ENCODE data around the gene LEPR. TPM values are rescaled to one million over a fixed set of nuclear protein-coding genes. Genes with fewer than 3 reads are reported as not detected.

Gene LEPR
- polyA plus RNA-seq, 1 experiment: 7.4 TPM

GRCh38 chr1:65422241-65423203 lies 2.1 kb downstream of the LEPR start:
- ChIA-PET CTCF (interaction anchor here (0.6 to 2.5 kb wide), 4 partner anchors 9 to 362 kb away, joined by 3 to 8 read pairs (median 4); no protein-coding TSS in a partner anchor), POLR2A (no interaction called here)
- H3K4me3 ChIP-seq (ENCODE audit: low read depth, low read length): peak overlapping the region; percentile 89
- 0 out of 2 replicates have a peak, but pooled peaks cover 2% of the 10 kb centered on the region for H3K36me3 ChIP-seq (ENCODE audit: control insufficient read depth, insufficient read depth, low read length)
- no peaks in the 10 kb centered on the region for H3K27me3 ChIP-seq (ENCODE audit: control insufficient read depth, insufficient read depth, low read length)
- no peak for DNase-seq (ENCODE audit: low read depth)
- TF ChIP-seq CTCF (IDR thresholded peaks at IDR 0.05; ENCODE audit: insufficient read depth, low read depth, low read length): no peak

GRCh38 chr1:65423884-65424572 lies 3.6 kb downstream of the LEPR start:
- DNase-seq (ENCODE audit: low read depth): peak; percentile 62

GRCh38 chr1:65424573-65424889 lies 4.1 kb downstream of the LEPR start:
- H3K27me3 ChIP-seq (ENCODE audit: control insufficient read depth, insufficient read depth, low read length): no peaks in the 10 kb centered on the region
- H3K4me3 ChIP-seq (ENCODE audit: low read depth, low read length): no peak overlapping the region
- POLR2A ChIA-PET: no interaction called here
- DNase-seq (ENCODE audit: low read depth): no peak
- TF ChIP-seq CTCF (IDR thresholded peaks at IDR 0.05; ENCODE audit: insufficient read depth, low read depth, low read length): no peak
- 0 out of 2 replicates have a peak, but pooled peaks cover 3% of the 10 kb centered on the region for H3K36me3 ChIP-seq (ENCODE audit: control insufficient read depth, insufficient read depth, low read length)
- CTCF ChIA-PET: interaction anchor here (1.3 to 2.5 kb wide), 2 partner anchors 35 to 263 kb away, joined by 7 to 8 read pairs; no protein-coding TSS in a partner anchor

More at GRCh38 chr1:65423884-65424572, 3.6 kb downstream of the LEPR start:
- Histone ChIP-seq H3K36me3 (ENCODE audit: control insufficient read depth, insufficient read depth, low read length) (0 out of 2 replicates have a peak, but pooled peaks cover 2% of the 10 kb centered on the region), H3K4me3 (ENCODE audit: low read depth, low read length) (no peak overlapping the region), H3K27me3 (ENCODE audit: control insufficient read depth, insufficient read depth, low read length) (no peaks in the 10 kb centered on the region)
- POLR2A ChIA-PET: no interaction called here
- no peak for TF ChIP-seq CTCF (IDR thresholded peaks at IDR 0.05; ENCODE audit: insufficient read depth, low read depth, low read length)
- CTCF ChIA-PET: interaction anchor here (1.3 to 2.5 kb wide), 2 partner anchors 35 to 263 kb away, joined by 7 to 8 read pairs; no protein-coding TSS in a partner anchor

GRCh38 chr1:65425006-65425405 lies 4.5 kb downstream of the LEPR start:
- no peak for TF ChIP-seq CTCF (IDR thresholded peaks at IDR 0.05; ENCODE audit: insufficient read depth, low read depth, low read length)
- POLR2A ChIA-PET: no interaction called here
- Histone ChIP-seq H3K4me3 (ENCODE audit: low read depth, low read length) (no peak overlapping the region), H3K36me3 (ENCODE audit: control insufficient read depth, insufficient read depth, low read length) (0 out of 2 replicates have a peak, but pooled peaks cover 3% of the 10 kb centered on the region), H3K27me3 (ENCODE audit: control insufficient read depth, insufficient read depth, low read length) (no peaks in the 10 kb centered on the region)
- CTCF ChIA-PET: interaction anchor here (1.5 kb wide), 1 partner anchor 263 kb away, joined by 8 read pairs; no protein-coding TSS in a partner anchor
- DNase-seq (ENCODE audit: low read depth): no peak

GRCh38 chr1:65425697-65426096 lies 5.2 kb downstream of the LEPR start:
- ChIA-PET CTCF (interaction anchor here (1.5 kb wide), 1 partner anchor 262 kb away, joined by 8 read pairs; no protein-coding TSS in a partner anchor), POLR2A (interaction anchor here (0.6 kb wide), 1 partner anchor 10 kb away, joined by 9 read pairs; no protein-coding TSS in a partner anchor)
- H3K36me3 ChIP-seq (ENCODE audit: control insufficient read depth, insufficient read depth, low read length): 0 out of 2 replicates have a peak, but pooled peaks cover 3% of the 10 kb centered on the region

More at GRCh38 chr1:65425697-65426096, 5.2 kb downstream of the LEPR start:
- no peak overlapping the region for H3K4me3 ChIP-seq (ENCODE audit: low read depth, low read length)
- no peak for TF ChIP-seq CTCF (IDR thresholded peaks at IDR 0.05; ENCODE audit: insufficient read depth, low read depth, low read length)
- H3K27me3 ChIP-seq (ENCODE audit: control insufficient read depth, insufficient read depth, low read length): no peaks in the 10 kb centered on the region
- DNase-seq (ENCODE audit: low read depth): no peak
